Lower leg skin (tissue), 4 donors: ENCODE data around the gene FKBP7. TPM values are rescaled to one million over a fixed set of nuclear protein-coding genes. Genes with fewer than 3 reads are reported as not detected.

Experiments
- DNase-seq, 2 donors: peaks; one replicate each; pipeline ENCODE4 v3.0.0-alpha.2; 2019; ENCODE audit warnings: low spot score in 2 of 2
- H3K4me3 ChIP-seq: fragments of 200-600 bp; sonication (generic); 2 replicates; pipeline ENCODE4 v1.5.1; 2017; ENCODE audit warnings: mild to moderate bottlenecking, low read depth; ENCODE audit not compliant: poor library complexity, severe bottlenecking
- CTCF ChIP-seq, 3 donors: fragments of 450-650 bp; IDR thresholded peaks; one replicate each; pipeline ENCODE4 v1.5.1; 2016; ENCODE audit warnings: antibody characterized with exemption in 3 of 3, mild to moderate bottlenecking in 3 of 3, moderate library complexity in 2 of 3
- POLR2A ChIP-seq, 2 donors: fragments of 450-650 bp; IDR thresholded peaks; one replicate each; pipeline ENCODE4 v1.6.1; 2016 to 2017; ENCODE audit warnings: antibody characterized with exemption in 2 of 2, mild to moderate bottlenecking in 1 of 2, moderate library complexity in 1 of 2
- WGBS, 2 donors: methylation state at CpG; one replicate each; pipeline ENCODE4 v1.1.5; 2018; 5-methylcytosine and 5-hydroxymethylcytosine counted together
- intact Hi-C: fragments of 100-400 bp; cut with DNase I; formaldehyde crosslinking; loops from one replicate; pipeline ENCODE4 v1.15.0; 2023; ENCODE audit warnings: low total_unique reads
- total RNA-seq, 4 donors: library from RNA; depleted of rRNA; stranded (reverse); fragments of >200 nt; gene quantifications; one replicate each; pipeline ENCODE4 v1.1.0, GENCODE V29; 2016

Gene FKBP7
- total RNA-seq, 4 donors from 2014 or later: 4.6 to 6.7 (median 5.4) TPM

- DNase-seq: no peak
- WGBS, 2 donors: 19 to 22% methylated on average over 19 of the region's 19 CpGs
- intact Hi-C loops: no loop called here
- H3K4me3 ChIP-seq: peak overlapping the region; percentile 85
- TF ChIP-seq CTCF (IDR thresholded peaks at IDR 0.05): no peak
- no peak for TF ChIP-seq POLR2A (IDR thresholded peaks at IDR 0.05)
These were observed 1.4 kb upstream of the FKBP7 start for GRCh38 chr2:178479758-178480226.

GRCh38 chr2:178479275-178479616 lies 846 bp upstream of the FKBP7 start:
- intact Hi-C loops: no loop called here

GRCh38 chr2:178478130-178478438 lies 316 bp downstream of the FKBP7 start:
- WGBS, 2 donors: 2 to 3% methylated on average over 10 of the region's 10 CpGs
- peak overlapping the region; percentile 39 for H3K4me3 ChIP-seq
- DNase-seq: no peak
- TF ChIP-seq POLR2A (IDR thresholded peaks at IDR 0.05): no peak
- TF ChIP-seq CTCF (IDR thresholded peaks at IDR 0.05): no peak
- intact Hi-C loops: no loop called here

More at GRCh38 chr2:178479275-178479616, 846 bp upstream of the FKBP7 start:
- whole genome bisulfite sequencing, 2 donors: 49 to 63% methylated on average over 4 of the region's 4 CpGs
- no peak for DNase-seq
- H3K4me3 ChIP-seq: no peak overlapping the region
- TF ChIP-seq POLR2A (IDR thresholded peaks at IDR 0.05) (no peak), CTCF (IDR thresholded peaks at IDR 0.05) (no peak)

- 22 to 24% methylated on average over 3 of the region's 3 CpGs for WGBS, 2 donors
- no peak for DNase-seq
- no peak for TF ChIP-seq CTCF (IDR thresholded peaks at IDR 0.05)
- no peak for TF ChIP-seq POLR2A (IDR thresholded peaks at IDR 0.05)
These were observed 814 bp downstream of the FKBP7 start for GRCh38 chr2:178477443-178478129.

GRCh38 chr2:178476477-178476876 lies 1.9 kb downstream of the FKBP7 start:
- H3K4me3 ChIP-seq: no peak overlapping the region
- intact Hi-C loops: no loop called here
- TF ChIP-seq POLR2A (IDR thresholded peaks at IDR 0.05) (no peak), CTCF (IDR thresholded peaks at IDR 0.05) (no peak)
- no peak for DNase-seq

More at GRCh38 chr2:178477443-178478129, 814 bp downstream of the FKBP7 start:
- intact Hi-C loops: no loop called here
- peak overlapping the region; percentile 39 for H3K4me3 ChIP-seq

- intact Hi-C loops: no loop called here
- no peak for DNase-seq
- TF ChIP-seq CTCF (IDR thresholded peaks at IDR 0.05): no peak
- no peak for TF ChIP-seq POLR2A (IDR thresholded peaks at IDR 0.05)
- WGBS, 2 donors: 98 to 99% methylated on average over 5 of the region's 5 CpGs
- no peak overlapping the region for H3K4me3 ChIP-seq
These were observed 3.8 kb downstream of the FKBP7 start for GRCh38 chr2:178474560-178474959.
